Measurements from ENCODE around the gene ZNF695.
"Not testable (repeated sequence)": the region's sequence is repeated elsewhere in the genome, so short reads cannot be mapped to it uniquely, and the experiment has no call there.

GRCh38 chr1:247024658-247025057, 16.8 kb upstream of the ZNF695 start:
- not testable (repeated sequence) for TF ChIP-seq POLR2A, CTCF (IDR thresholded peaks at IDR 0.05)
